Spleen (tissue), 7 donors: ENCODE data around the gene CERS3.

ENCODE experiments used
- CTCF ChIP-seq, 11 experiments: fragments of 200-600 bp in 7 of 11; fragments of 450-650 bp in 4 of 11; sonication (generic) in 4 of 11; IDR thresholded peaks in 8 of 11; conservative IDR thresholded peaks in 3 of 11; 1 replicate in 7 of 11; 2 replicates in 4 of 11; pipeline versions ENCODE4 v1.4.0 to v1.8.0; 2016 to 2021; ENCODE audit warnings: antibody characterized with exemption in 11 of 11, inconsistent platforms in 4 of 11, mild to moderate bottlenecking in 1 of 11
- POLR2A ChIP-seq, 3 donors: fragments of 450-650 bp; IDR thresholded peaks; one replicate each; pipeline ENCODE4 v1.5.1; 2017; ENCODE audit warnings: antibody characterized with exemption in 3 of 3, mild to moderate bottlenecking in 1 of 3
- POLR2AphosphoS5 ChIP-seq, 3 donors: sonication (generic); formaldehyde crosslinking; IDR thresholded peaks; one replicate each; pipeline ENCODE4 v1.5.1; 2017; ENCODE audit warnings: antibody characterized with exemption in 3 of 3
- donor health status: DM: no; HTN: no; CAD: no; lungs with moderate emphysema.
- donor health status: DM: no; HTN: no; CAD: no.
- donor health status: DM: no; HTN: no; CAD: no.

GRCh38 chr15:100570735-100571313 lies 42.1 kb upstream of the CERS3 start:
- no peak for TF ChIP-seq POLR2A (IDR thresholded peaks at IDR 0.05)
- no peak for TF ChIP-seq CTCF (IDR thresholded peaks at IDR 0.05 in 8 of 11, conservative IDR thresholded peaks at IDR 0.05 in 3 of 11)
- no peak for TF ChIP-seq POLR2AphosphoS5 (IDR thresholded peaks at IDR 0.05)
